Effector memory CD4-positive, alpha-beta T cell (primary cell): ENCODE data around the gene ZNF232.
"Not testable (repeated sequence)": the region's sequence is repeated elsewhere in the genome, so short reads cannot be mapped to it uniquely, and the experiment has no call there.

Experiments used
- DNase-seq, 3 donors: peaks; one replicate each; pipeline ENCODE4 v3.0.0-alpha.2; 2020
- H3K27ac ChIP-seq: 2 replicates; pipeline ENCODE4 v1.7.0; 2013; ENCODE audit warnings: mild to moderate bottlenecking, low read length, moderate library complexity; ENCODE audit not compliant: insufficient read depth, poor library complexity, severe bottlenecking
- H3K27me3 ChIP-seq: replicated peaks from 2 replicates; pipeline ENCODE4 v1.7.0; 2013; ENCODE audit warnings: mild to moderate bottlenecking, low read length; ENCODE audit not compliant: insufficient read depth, control insufficient read depth, poor library complexity, severe bottlenecking
- H3K36me3 ChIP-seq: 2 replicates; pipeline ENCODE4 v1.7.0; 2013; ENCODE audit warnings: mild to moderate bottlenecking, low read length, moderate library complexity; ENCODE audit not compliant: control insufficient read depth, insufficient read depth
- H3K4me1 ChIP-seq: 2 replicates; pipeline ENCODE4 v1.7.0; 2013; ENCODE audit warnings: low read length, mild to moderate bottlenecking; ENCODE audit not compliant: control insufficient read depth, insufficient read depth, poor library complexity, severe bottlenecking
- H3K4me3 ChIP-seq: 2 replicates; pipeline ENCODE4 v1.7.0; 2013; ENCODE audit warnings: low read length, low read depth, mild to moderate bottlenecking; ENCODE audit not compliant: insufficient read depth, poor library complexity, severe bottlenecking
- H3K9me3 ChIP-seq: 2 replicates; pipeline ENCODE4 v1.7.0; 2013; ENCODE audit warnings: mild to moderate bottlenecking, low read length, moderate library complexity; ENCODE audit not compliant: control insufficient read depth

Gene ZNF232

GRCh38 chr17:5130261-5130660, 18.6 kb upstream of the ZNF232 start:
- DNase-seq, H3K4me1 ChIP-seq, H3K27me3 ChIP-seq, H3K27ac ChIP-seq, H3K9me3 ChIP-seq, H3K36me3 ChIP-seq, H3K4me3 ChIP-seq: not testable (repeated sequence)

GRCh38 chr17:5129770-5130169, 18.1 kb upstream of the ZNF232 start:
- H3K27ac ChIP-seq, DNase-seq, H3K27me3 ChIP-seq, H3K9me3 ChIP-seq, H3K4me1 ChIP-seq, H3K36me3 ChIP-seq, H3K4me3 ChIP-seq: not testable (repeated sequence)

- Histone ChIP-seq H3K4me1 (no peaks in the 10 kb centered on the region), H3K36me3 (no peaks in the 10 kb centered on the region), H3K4me3 (no peak overlapping the region), H3K27me3 (no peaks in the 10 kb centered on the region), H3K9me3 (no peaks in the 10 kb centered on the region), H3K27ac (no peak overlapping the region)
- no peak for DNase-seq
Measured at GRCh38 chr17:5128905-5129535, 17.3 kb upstream of the ZNF232 start.

- H3K27me3 ChIP-seq, H3K4me3 ChIP-seq, H3K36me3 ChIP-seq, H3K9me3 ChIP-seq, DNase-seq, H3K27ac ChIP-seq, H3K4me1 ChIP-seq: not testable (repeated sequence)
Measured at GRCh38 chr17:5128387-5128786, 16.7 kb upstream of the ZNF232 start.

GRCh38 chr17:5127910-5128309, 16.2 kb upstream of the ZNF232 start:
- DNase-seq: no peak
- H3K4me1 ChIP-seq: no peaks in the 10 kb centered on the region

GRCh38 chr17:5126719-5127488, 15.2 kb upstream of the ZNF232 start:
- Histone ChIP-seq H3K27me3 (no peaks in the 10 kb centered on the region), H3K27ac (no peak overlapping the region), H3K4me1 (peaks cover 4% of the 10 kb centered on the region), H3K36me3 (no peaks in the 10 kb centered on the region), H3K4me3 (no peak overlapping the region), H3K9me3 (no peaks in the 10 kb centered on the region)
- no peak for DNase-seq

More at GRCh38 chr17:5127910-5128309, 16.2 kb upstream of the ZNF232 start:
- no peak overlapping the region for H3K4me3 ChIP-seq
- H3K27ac ChIP-seq: no peak overlapping the region
- no peaks in the 10 kb centered on the region for H3K27me3 ChIP-seq
- H3K36me3 ChIP-seq: no peaks in the 10 kb centered on the region
- H3K9me3 ChIP-seq: no peaks in the 10 kb centered on the region

GRCh38 chr17:5124896-5125295, 13.2 kb upstream of the ZNF232 start:
- H3K27me3 ChIP-seq, H3K9me3 ChIP-seq, DNase-seq, H3K36me3 ChIP-seq, H3K27ac ChIP-seq, H3K4me1 ChIP-seq, H3K4me3 ChIP-seq: not testable (repeated sequence)

GRCh38 chr17:5124125-5124760, 12.6 kb upstream of the ZNF232 start:
- not testable (repeated sequence) for DNase-seq, H3K27me3 ChIP-seq, H3K36me3 ChIP-seq, H3K4me1 ChIP-seq, H3K27ac ChIP-seq, H3K4me3 ChIP-seq, H3K9me3 ChIP-seq

GRCh38 chr17:5123343-5124124, 11.9 kb upstream of the ZNF232 start:
- H3K4me3 ChIP-seq: no peak overlapping the region
- no peak overlapping the region for H3K27ac ChIP-seq
- no peaks in the 10 kb centered on the region for H3K27me3 ChIP-seq
- H3K9me3 ChIP-seq: no peaks in the 10 kb centered on the region
- no peak for DNase-seq
- H3K4me1 ChIP-seq: peaks cover 4% of the 10 kb centered on the region
- H3K36me3 ChIP-seq: no peaks in the 10 kb centered on the region
